Karpas-422 (cell line): ENCODE measurements around the gene CCNY. TPM values are rescaled to one million over a fixed set of nuclear protein-coding genes. Genes with fewer than 3 reads are reported as not detected.

Experiments
- DNase-seq: peaks from one replicate; pipeline ENCODE4 v3.0.0-alpha.2; 2015
- H2AFZ ChIP-seq: fragments of 200-600 bp; sonication (generic); 2 replicates; pipeline ENCODE4 v1.6.1; 2014; ENCODE audit warnings: antibody characterized with exemption, low read length, mixed read lengths
- H3K27ac ChIP-seq: fragments of 200-600 bp; sonication (generic); 2 replicates; pipeline ENCODE4 v1.5.1; 2014; ENCODE audit warnings: mild to moderate bottlenecking, low read length, moderate library complexity
- H3K27me3 ChIP-seq: fragments of 200-600 bp; sonication (generic); 2 replicates; pipeline ENCODE4 v1.6.1; 2014; ENCODE audit warnings: low read length, mixed read lengths
- H3K36me3 ChIP-seq: fragments of 200-600 bp; sonication (generic); 2 replicates; pipeline ENCODE4 v1.6.1; 2014; ENCODE audit warnings: low read length, mixed read lengths; ENCODE audit not compliant: insufficient read depth
- H3K4me1 ChIP-seq: fragments of 200-600 bp; sonication (generic); 2 replicates; pipeline ENCODE4 v1.6.1; 2014; ENCODE audit warnings: mild to moderate bottlenecking, low read length, mixed read lengths
- H3K4me2 ChIP-seq: fragments of 200-600 bp; sonication (generic); 2 replicates; pipeline ENCODE4 v1.6.1; 2014; ENCODE audit warnings: low read length, low read depth, mild to moderate bottlenecking; ENCODE audit not compliant: poor library complexity, severe bottlenecking
- H3K4me3 ChIP-seq: fragments of 200-600 bp; sonication (generic); 2 replicates; pipeline ENCODE4 v1.5.1; 2014; ENCODE audit warnings: mild to moderate bottlenecking, antibody characterized with exemption, low read length, mixed read lengths
- H3K79me2 ChIP-seq: fragments of 200-600 bp; sonication (generic); 2 replicates; pipeline ENCODE4 v1.6.1; 2014; ENCODE audit warnings: mild to moderate bottlenecking, low read length, mixed read lengths
- H3K9ac ChIP-seq: fragments of 200-600 bp; sonication (generic); 2 replicates; pipeline ENCODE4 v1.6.0; 2014; ENCODE audit warnings: low read length
- H3K9me2 ChIP-seq: fragments of 200-600 bp; sonication (generic), shearing (Covaris generic); replicated peaks from 2 replicates; pipeline ENCODE4 v1.6.0; 2014; ENCODE audit warnings: mild to moderate bottlenecking, low read length, moderate library complexity; ENCODE audit not compliant: insufficient read depth
- H3K9me3 ChIP-seq: fragments of 300-700, 200-600 bp; sonication (generic); 2 replicates; pipeline ENCODE4 v1.6.1; 2014; ENCODE audit warnings: low read length, mixed read lengths
- H4K20me1 ChIP-seq: fragments of 200-600 bp; sonication (generic); 2 replicates; pipeline ENCODE4 v1.6.1; 2014; ENCODE audit warnings: mild to moderate bottlenecking, antibody characterized with exemption, low read length, low read depth; ENCODE audit not compliant: insufficient read depth
- total RNA-seq: library from RNA; depleted of rRNA; stranded (reverse); fragments of >200 nt; shearing (Covaris generic); gene quantifications from 2 replicates; pipeline ENCODE4 v1.2.3, GENCODE V29; 2014; ENCODE audit warnings: low replicate concordance

Gene CCNY
- total RNA-seq, 1 experiment from 2014 or later: 19.4 TPM

- Histone ChIP-seq H3K79me2 (0 out of 2 replicates have a peak, but pooled peaks cover 2% of the 10 kb centered on the region), H3K36me3 (no peaks in the 10 kb centered on the region), H3K9ac (no peak overlapping the region), H3K27ac (no peak overlapping the region), H3K4me3 (no peak overlapping the region), H3K4me2 (no peak overlapping the region), H3K4me1 (no peaks in the 10 kb centered on the region), H3K9me3 (peaks cover 12% of the 10 kb centered on the region), H4K20me1 (no peaks in the 10 kb centered on the region), H2AFZ (no peak overlapping the region), H3K27me3 (no peaks in the 10 kb centered on the region), H3K9me2 (no peaks in the 10 kb centered on the region)
- no peak for DNase-seq
Observed at GRCh38 chr10:35394411-35394851, 58.1 kb downstream of the CCNY start.

DNA sequence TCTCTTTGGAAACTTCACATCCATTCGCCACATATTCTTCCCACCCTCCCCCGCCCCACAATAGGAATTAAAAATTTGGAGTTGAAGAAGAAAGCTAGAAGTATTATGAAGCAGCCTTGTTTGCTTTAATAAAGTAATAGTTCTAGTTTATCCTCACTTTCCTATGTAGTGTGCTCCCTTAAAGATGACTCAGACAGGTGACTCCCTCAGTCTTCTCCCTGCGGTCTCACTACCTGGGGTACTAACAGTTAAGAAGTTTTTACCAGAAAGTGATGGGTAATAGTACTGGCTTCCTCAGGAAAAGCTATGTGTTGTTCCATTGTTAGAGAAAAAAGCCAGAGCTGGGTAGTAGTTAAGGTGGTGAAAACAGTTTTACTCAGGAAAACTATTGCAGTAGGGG lies 58.6 kb downstream of the CCNY start:
- Histone ChIP-seq H3K4me1 (no peaks in the 10 kb centered on the region), H3K79me2 (0 out of 2 replicates have a peak, but pooled peaks cover 2% of the 10 kb centered on the region), H3K9me2 (no peaks in the 10 kb centered on the region), H3K36me3 (no peaks in the 10 kb centered on the region), H3K4me3 (no peak overlapping the region), H4K20me1 (no peaks in the 10 kb centered on the region), H3K27me3 (no peaks in the 10 kb centered on the region), H3K4me2 (no peak overlapping the region), H3K27ac (no peak overlapping the region), H2AFZ (no peak overlapping the region), H3K9ac (no peak overlapping the region), H3K9me3 (peaks cover 15% of the 10 kb centered on the region)
- DNase-seq: no peak

- Histone ChIP-seq H3K36me3 (no peaks in the 10 kb centered on the region), H3K4me2 (no peak overlapping the region), H3K9ac (no peak overlapping the region), H3K27me3 (no peaks in the 10 kb centered on the region), H2AFZ (no peak overlapping the region), H4K20me1 (no peaks in the 10 kb centered on the region), H3K79me2 (peaks cover 2% of the 10 kb centered on the region; the same call in 1 of the 2 replicates), H3K9me3 (peaks cover 7% of the 10 kb centered on the region; the same call in 1 of the 2 replicates), H3K9me2 (no peaks in the 10 kb centered on the region), H3K27ac (no peak overlapping the region), H3K4me3 (no peak overlapping the region), H3K4me1 (no peaks in the 10 kb centered on the region)
- no peak for DNase-seq
Observed at GRCh38 chr10:35396560-35397434, 60.5 kb downstream of the CCNY start.

GRCh38 chr10:35397953-35398352 lies 61.6 kb downstream of the CCNY start:
- Histone ChIP-seq H3K36me3 (no peaks in the 10 kb centered on the region), H3K4me3 (no peak overlapping the region), H4K20me1 (no peaks in the 10 kb centered on the region), H3K27me3 (no peaks in the 10 kb centered on the region), H3K27ac (no peak overlapping the region), H3K4me2 (no peak overlapping the region), H3K4me1 (no peaks in the 10 kb centered on the region), H3K9me2 (no peaks in the 10 kb centered on the region), H2AFZ (no peak overlapping the region), H3K79me2 (peaks cover 2% of the 10 kb centered on the region; the same call in 1 of the 2 replicates), H3K9me3 (peaks cover 7% of the 10 kb centered on the region; the same call in 1 of the 2 replicates), H3K9ac (no peak overlapping the region)
- DNase-seq: no peak

DNA sequence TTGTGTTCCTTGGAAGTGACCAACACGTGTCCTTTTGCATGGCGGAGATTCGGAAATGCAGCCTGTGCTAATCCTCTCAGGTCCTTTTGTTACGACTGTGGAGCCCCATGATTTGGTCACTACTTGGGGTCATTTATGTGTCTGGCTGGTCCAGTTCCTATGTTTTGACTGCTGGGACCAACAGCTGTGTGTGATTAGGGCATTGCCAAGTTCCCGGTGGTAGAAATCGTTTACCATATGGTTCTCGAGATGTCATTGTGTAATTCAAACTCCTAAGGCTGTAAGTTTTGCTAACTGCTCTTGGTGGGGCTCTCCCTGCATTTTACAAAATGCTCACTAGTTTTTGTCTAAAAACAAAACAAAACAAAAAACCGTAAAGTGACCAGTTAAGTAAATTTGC lies 62.0 kb downstream of the CCNY start:
- Histone ChIP-seq H3K9ac (no peak overlapping the region), H3K9me2 (no peaks in the 10 kb centered on the region), H3K27me3 (no peaks in the 10 kb centered on the region), H3K36me3 (no peaks in the 10 kb centered on the region), H4K20me1 (no peaks in the 10 kb centered on the region), H3K9me3 (peaks cover 7% of the 10 kb centered on the region; the same call in 1 of the 2 replicates), H2AFZ (no peak overlapping the region), H3K4me2 (no peak overlapping the region), H3K79me2 (peaks cover 2% of the 10 kb centered on the region; the same call in 1 of the 2 replicates), H3K27ac (no peak overlapping the region), H3K4me3 (no peak overlapping the region), H3K4me1 (no peaks in the 10 kb centered on the region)
- DNase-seq: no peak

DNA sequence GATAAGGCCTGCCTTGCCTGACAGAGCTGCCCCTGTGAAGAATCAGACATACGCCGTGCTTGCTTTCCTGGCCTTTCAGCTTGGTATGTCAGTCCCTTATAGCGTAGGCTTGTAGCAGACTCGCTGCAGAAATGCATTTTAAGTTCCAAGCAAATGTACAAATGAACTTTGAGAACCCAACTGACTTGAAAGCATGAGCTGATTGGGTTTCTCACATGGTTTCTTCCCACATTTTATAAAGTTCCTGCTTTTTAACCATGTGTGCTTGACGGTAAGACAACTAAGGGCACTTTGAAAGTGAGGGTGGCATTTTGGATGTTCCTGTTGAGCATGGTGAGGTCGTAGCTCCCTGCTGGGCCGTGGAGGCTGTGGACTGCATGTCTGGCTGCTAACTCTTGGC lies 62.6 kb downstream of the CCNY start:
- no peak overlapping the region for H3K9ac ChIP-seq
- peaks cover 2% of the 10 kb centered on the region; the same call in 1 of the 2 replicates for H3K79me2 ChIP-seq
- H2AFZ ChIP-seq: no peak overlapping the region
- H3K27ac ChIP-seq: no peak overlapping the region
- no peaks in the 10 kb centered on the region for H3K27me3 ChIP-seq
- no peaks in the 10 kb centered on the region for H3K4me1 ChIP-seq
- no peaks in the 10 kb centered on the region for H3K36me3 ChIP-seq
- H4K20me1 ChIP-seq: no peaks in the 10 kb centered on the region
- DNase-seq: no peak
- H3K4me2 ChIP-seq: no peak overlapping the region
- H3K9me2 ChIP-seq: no peaks in the 10 kb centered on the region
- peaks cover 7% of the 10 kb centered on the region; the same call in 1 of the 2 replicates for H3K9me3 ChIP-seq
- no peak overlapping the region for H3K4me3 ChIP-seq

- no peak for DNase-seq
- no peaks in the 10 kb centered on the region for H3K9me2 ChIP-seq
- H3K27me3 ChIP-seq: no peaks in the 10 kb centered on the region
- H3K79me2 ChIP-seq: peaks cover 2% of the 10 kb centered on the region; the same call in 1 of the 2 replicates
- no peak overlapping the region for H3K4me2 ChIP-seq
- H3K4me3 ChIP-seq: no peak overlapping the region
- no peaks in the 10 kb centered on the region for H4K20me1 ChIP-seq
- no peaks in the 10 kb centered on the region for H3K36me3 ChIP-seq
- H3K9me3 ChIP-seq: peaks cover 7% of the 10 kb centered on the region; the same call in 1 of the 2 replicates
- H3K4me1 ChIP-seq: no peaks in the 10 kb centered on the region
- H3K9ac ChIP-seq: no peak overlapping the region
- H3K27ac ChIP-seq: no peak overlapping the region
- no peak overlapping the region for H2AFZ ChIP-seq
Observed at GRCh38 chr10:35399414-35400009, 63.2 kb downstream of the CCNY start.

DNA sequence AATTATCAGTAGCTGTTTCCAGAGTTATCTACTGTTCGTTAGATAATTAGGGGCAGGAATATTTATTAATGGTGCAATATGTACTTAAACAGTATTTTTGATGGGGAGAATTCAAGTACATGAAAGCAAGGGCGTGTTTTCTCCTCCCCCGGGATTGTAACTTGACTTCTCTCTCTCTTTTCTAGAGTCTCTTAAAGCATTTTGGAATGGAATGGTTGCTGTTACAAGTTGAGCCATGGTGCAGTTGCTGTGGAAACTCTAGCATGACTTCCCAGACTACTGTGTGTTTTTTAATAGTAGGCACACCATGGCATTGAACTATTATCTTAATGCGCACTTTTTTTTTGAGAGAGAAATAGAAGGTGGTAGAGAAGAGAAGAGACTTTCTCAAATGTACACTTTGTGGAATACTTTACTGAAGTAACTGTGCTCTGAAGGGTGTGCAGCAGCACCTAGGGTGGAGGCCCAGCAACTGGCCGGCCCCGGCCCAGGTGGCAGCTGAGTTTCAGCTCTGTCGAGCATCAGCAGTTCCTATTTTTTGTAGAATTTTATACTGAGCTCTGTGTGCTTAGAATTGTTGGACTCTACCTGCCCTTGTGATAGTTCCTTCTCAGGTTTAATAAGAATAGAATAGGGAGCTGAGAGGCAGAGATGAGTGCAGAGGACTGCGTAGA lies 64.4 kb downstream of the CCNY start:
- no peak overlapping the region for H3K9ac ChIP-seq
- H3K4me1 ChIP-seq: no peaks in the 10 kb centered on the region
- no peaks in the 10 kb centered on the region; the same call in 1 of the 2 replicates for H3K79me2 ChIP-seq
- no peak overlapping the region for H3K4me3 ChIP-seq
- H4K20me1 ChIP-seq: no peaks in the 10 kb centered on the region
- H3K9me3 ChIP-seq: peaks cover 7% of the 10 kb centered on the region; the same call in 1 of the 2 replicates
- H3K36me3 ChIP-seq: no peaks in the 10 kb centered on the region
- H3K27me3 ChIP-seq: no peaks in the 10 kb centered on the region
- no peak for DNase-seq
- no peak overlapping the region for H3K4me2 ChIP-seq
- H3K27ac ChIP-seq: no peak overlapping the region
- no peak overlapping the region for H2AFZ ChIP-seq
- no peaks in the 10 kb centered on the region for H3K9me2 ChIP-seq
